ENCODE data around the gene CDH26. TPM values are rescaled to one million over a fixed set of nuclear protein-coding genes. Genes with fewer than 3 reads are reported as not detected.

The CDH26 gene
- total RNA-seq, 4 donors from 2014 or later: 0.27 to 0.41 (median 0.29) TPM; not detected in 1

DNA sequence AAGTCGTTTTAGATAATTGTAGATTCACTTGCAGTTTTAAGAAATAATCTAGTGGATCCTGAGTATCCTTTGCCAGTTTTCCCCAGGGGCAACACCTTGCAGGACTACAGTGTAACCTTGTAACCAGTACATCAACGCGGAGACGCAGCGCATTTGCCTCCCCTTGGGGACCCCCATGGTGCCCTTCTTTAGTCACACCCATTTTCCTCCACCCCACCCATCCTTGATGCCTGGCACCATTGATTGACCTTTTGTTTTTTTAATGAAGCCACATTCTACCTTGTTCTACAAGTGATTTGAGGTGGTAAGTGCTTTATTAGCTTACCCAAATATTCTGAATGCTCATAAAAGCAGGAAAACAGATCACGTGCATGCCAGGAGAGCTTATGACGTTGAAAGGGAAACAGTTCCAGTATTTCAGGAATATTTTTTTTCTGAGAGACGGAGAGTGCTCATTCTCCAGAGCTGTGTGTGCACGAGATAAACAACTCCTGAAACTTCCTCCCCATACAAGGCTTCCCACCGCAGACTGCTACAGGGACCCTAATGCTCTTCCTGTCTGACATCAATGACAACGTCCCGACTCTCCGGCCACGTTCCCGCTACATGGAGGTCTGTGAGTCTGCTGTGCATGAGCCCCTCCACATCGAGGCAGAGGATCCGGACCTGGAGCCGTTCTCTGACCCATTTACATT is 35.7 kb downstream of the CDH26 start:
- Histone ChIP-seq H3K4me1 (peaks cover 0 to 3% of the 10 kb centered on the region in 2 donors), H3K27ac (no peak overlapping the region), H3K4me3 (no peak overlapping the region), H3K36me3 (no peaks in the 10 kb centered on the region), H3K9me3 (no peaks in the 10 kb centered on the region), H3K27me3 (no peaks in the 10 kb centered on the region)
- TF ChIP-seq POLR2A (IDR thresholded peaks at IDR 0.05): no peak
- TF ChIP-seq, protein P1, sequence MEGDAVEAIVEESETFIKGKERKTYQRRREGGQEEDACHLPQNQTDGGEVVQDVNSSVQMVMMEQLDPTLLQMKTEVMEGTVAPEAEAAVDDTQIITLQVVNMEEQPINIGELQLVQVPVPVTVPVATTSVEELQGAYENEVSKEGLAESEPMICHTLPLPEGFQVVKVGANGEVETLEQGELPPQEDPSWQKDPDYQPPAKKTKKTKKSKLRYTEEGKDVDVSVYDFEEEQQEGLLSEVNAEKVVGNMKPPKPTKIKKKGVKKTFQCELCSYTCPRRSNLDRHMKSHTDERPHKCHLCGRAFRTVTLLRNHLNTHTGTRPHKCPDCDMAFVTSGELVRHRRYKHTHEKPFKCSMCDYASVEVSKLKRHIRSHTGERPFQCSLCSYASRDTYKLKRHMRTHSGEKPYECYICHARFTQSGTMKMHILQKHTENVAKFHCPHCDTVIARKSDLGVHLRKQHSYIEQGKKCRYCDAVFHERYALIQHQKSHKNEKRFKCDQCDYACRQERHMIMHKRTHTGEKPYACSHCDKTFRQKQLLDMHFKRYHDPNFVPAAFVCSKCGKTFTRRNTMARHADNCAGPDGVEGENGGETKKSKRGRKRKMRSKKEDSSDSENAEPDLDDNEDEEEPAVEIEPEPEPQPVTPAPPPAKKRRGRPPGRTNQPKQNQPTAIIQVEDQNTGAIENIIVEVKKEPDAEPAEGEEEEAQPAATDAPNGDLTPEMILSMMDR (IDR thresholded peaks at IDR 0.05 in 4 of 5, conservative IDR thresholded peaks at IDR 0.05 in 1 of 5): no peak
- DNase-seq (no peak), ATAC-seq (no peak)
- intact Hi-C loops (cut with DNase I; ENCODE audit: low total_unique reads): no loop called here
- in situ Hi-C loops (cut with MboI; ENCODE audit: low sequenced_read_pairs in 4 of 4): no loop called here

DNA sequence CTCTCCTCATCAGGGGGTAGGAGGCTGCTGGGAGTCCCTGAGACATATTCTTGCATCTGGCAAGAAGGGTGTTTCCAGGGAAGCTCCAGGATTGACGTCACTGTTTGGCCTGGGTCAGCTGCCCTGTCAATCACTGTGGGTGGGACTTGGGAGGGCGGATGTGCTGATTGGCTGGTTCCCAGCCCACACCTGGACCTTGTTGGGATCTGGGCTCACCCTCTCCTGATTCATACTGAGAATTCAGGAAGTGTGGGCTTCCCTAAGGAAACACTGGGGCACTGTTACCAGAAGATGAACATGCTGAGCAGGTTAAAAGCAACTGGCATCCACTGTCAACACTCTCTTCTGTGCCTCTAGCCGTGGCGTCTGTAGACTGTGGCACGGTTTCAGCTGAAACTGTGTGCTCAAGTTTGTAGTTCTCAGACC is 36.5 kb downstream of the CDH26 start:
- intact Hi-C loops (cut with DNase I; ENCODE audit: low total_unique reads) (no loop called here), in situ Hi-C loops (cut with MboI; ENCODE audit: low sequenced_read_pairs in 4 of 4) (no loop called here)
- H3K4me1 ChIP-seq: peaks cover 0 to 3% of the 10 kb centered on the region in 2 donors
- no peak for ATAC-seq
- no peak overlapping the region for H3K4me3 ChIP-seq
- DNase-seq: no peak
- no peaks in the 10 kb centered on the region for H3K27me3 ChIP-seq
- no peaks in the 10 kb centered on the region for H3K36me3 ChIP-seq
- TF ChIP-seq, protein P1 (IDR thresholded peaks at IDR 0.05 in 4 of 5, conservative IDR thresholded peaks at IDR 0.05 in 1 of 5): no peak
- TF ChIP-seq POLR2A (IDR thresholded peaks at IDR 0.05): no peak
- no peak overlapping the region for H3K27ac ChIP-seq
- H3K9me3 ChIP-seq: no peaks in the 10 kb centered on the region

DNA sequence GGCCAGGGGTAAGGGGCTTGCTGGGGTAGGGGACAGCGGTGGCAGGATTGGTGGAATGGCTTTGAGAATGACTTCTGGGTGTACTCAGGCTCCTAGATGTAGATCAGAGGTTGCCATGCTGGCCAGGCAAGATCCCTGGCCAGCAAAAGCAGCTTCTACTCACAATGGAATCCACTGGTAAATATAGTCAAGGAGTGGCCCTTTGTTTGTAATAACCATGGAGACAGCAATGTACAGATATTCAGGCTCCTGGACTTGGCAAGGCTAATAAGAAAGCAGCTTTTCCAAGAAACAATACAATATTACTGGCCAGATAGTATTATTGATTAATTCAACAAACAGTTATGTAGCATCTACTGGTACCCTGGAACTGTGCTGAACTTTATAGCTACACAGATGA is 37.9 kb downstream of the CDH26 start:
- Histone ChIP-seq H3K27ac (no peak overlapping the region), H3K27me3 (no peaks in the 10 kb centered on the region), H3K36me3 (no peaks in the 10 kb centered on the region), H3K9me3 (no peaks in the 10 kb centered on the region), H3K4me3 (no peak overlapping the region), H3K4me1 (peaks cover 0 to 3% of the 10 kb centered on the region in 2 donors)
- in situ Hi-C loops (cut with MboI; ENCODE audit: low sequenced_read_pairs in 4 of 4): no loop called here
- no peak for ATAC-seq
- no peak for TF ChIP-seq POLR2A (IDR thresholded peaks at IDR 0.05)
- TF ChIP-seq, protein P1 (IDR thresholded peaks at IDR 0.05 in 4 of 5, conservative IDR thresholded peaks at IDR 0.05 in 1 of 5): no peak
- intact Hi-C loops (cut with DNase I; ENCODE audit: low total_unique reads): no loop called here
- DNase-seq: no peak

DNA sequence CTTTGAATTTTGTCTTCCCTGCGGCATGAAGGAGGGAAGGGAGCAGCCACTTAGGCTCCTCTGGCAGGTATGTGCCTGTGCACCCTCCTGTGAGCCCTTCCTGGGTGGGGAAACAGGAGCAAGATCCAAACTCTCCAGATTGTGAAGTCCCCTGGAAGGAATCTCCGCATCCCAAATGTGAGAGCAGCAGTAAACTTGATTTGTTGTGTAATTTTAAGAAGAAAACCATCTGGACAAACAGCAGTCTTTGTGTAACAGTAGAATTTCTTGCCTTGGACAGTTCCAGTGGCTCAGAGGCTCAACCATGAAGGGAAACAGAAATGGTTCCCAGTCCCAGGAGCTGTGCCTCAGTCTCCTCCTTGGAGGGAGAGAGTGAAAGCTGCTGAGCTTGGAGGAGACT is 39.7 kb downstream of the CDH26 start:
- intact Hi-C loops (cut with DNase I; ENCODE audit: low total_unique reads) (no loop called here), in situ Hi-C loops (cut with MboI; ENCODE audit: low sequenced_read_pairs in 4 of 4) (no loop called here)
- DNase-seq (no peak), ATAC-seq (no peak)
- Histone ChIP-seq H3K9me3 (no peaks in the 10 kb centered on the region), H3K4me3 (no peak overlapping the region), H3K27me3 (no peaks in the 10 kb centered on the region), H3K4me1 (peaks cover 0 to 3% of the 10 kb centered on the region in 2 donors), H3K36me3 (no peaks in the 10 kb centered on the region), H3K27ac (no peak overlapping the region)
- no peak for TF ChIP-seq POLR2A (IDR thresholded peaks at IDR 0.05)
- TF ChIP-seq, protein P1 (IDR thresholded peaks at IDR 0.05 in 4 of 5, conservative IDR thresholded peaks at IDR 0.05 in 1 of 5): no peak

DNA sequence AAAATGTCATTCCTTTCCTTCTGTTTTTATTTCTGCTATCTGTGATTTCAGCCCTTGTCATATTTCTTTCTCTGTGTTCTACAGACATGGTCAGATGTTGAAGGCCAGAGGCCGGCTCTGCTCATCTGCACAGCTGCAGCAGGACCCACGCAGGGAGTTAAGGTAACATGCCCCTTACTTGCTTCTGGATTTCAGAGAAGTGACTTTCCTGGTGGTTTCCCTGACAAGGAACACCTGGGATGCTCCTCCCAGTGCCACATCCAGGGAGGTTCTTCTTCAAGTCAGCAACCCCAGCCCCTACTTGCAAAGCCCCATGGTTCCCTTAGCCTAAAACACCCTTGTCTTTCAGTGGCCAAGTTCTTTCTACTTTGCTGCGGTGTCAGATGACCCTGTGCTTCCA is 41.3 kb downstream of the CDH26 start:
- H3K27me3 ChIP-seq: no peaks in the 10 kb centered on the region
- H3K9me3 ChIP-seq: no peaks in the 10 kb centered on the region
- intact Hi-C loops (cut with DNase I; ENCODE audit: low total_unique reads): no loop called here
- DNase-seq (no peak), ATAC-seq (no peak)
- no peak overlapping the region for H3K4me3 ChIP-seq
- in situ Hi-C loops (cut with MboI; ENCODE audit: low sequenced_read_pairs in 4 of 4): no loop called here
- peaks cover 0 to 2% of the 10 kb centered on the region in 2 donors for H3K4me1 ChIP-seq
- TF ChIP-seq POLR2A (IDR thresholded peaks at IDR 0.05): no peak
- TF ChIP-seq, protein P1 (IDR thresholded peaks at IDR 0.05 in 4 of 5, conservative IDR thresholded peaks at IDR 0.05 in 1 of 5): no peak
- H3K36me3 ChIP-seq: no peaks in the 10 kb centered on the region
- no peak overlapping the region for H3K27ac ChIP-seq
